Natural killer cell (primary cell): Measurements from ENCODE around the gene AFM. TPM values are rescaled to one million over a fixed set of nuclear protein-coding genes. Genes with fewer than 3 reads are reported as not detected.

Source experiments
- ATAC-seq, 3 donors: fragments of 150-1000 bp in 2 of 3; fragments of 200-7000 bp in 1 of 3; cut with Tn5 transposase; 1 replicate in 1 of 3; 2 replicates in 2 of 3; pipeline ENCODE4 v1.10.0; 2021; ENCODE audit warnings: mild to moderate bottlenecking in 2 of 3, moderate library complexity in 2 of 3
- DNase-seq, 2 donors: peaks; one replicate each; pipeline versions ENCODE4 v3.0.0 to v3.0.0-alpha.2; 2013 to 2021; ENCODE audit warnings: mixed read lengths in 1 of 2
- H3K27ac ChIP-seq: one replicate; pipeline ENCODE4 v1.5.1; 2013; ENCODE audit warnings: mild to moderate bottlenecking, low read length
- H3K27me3 ChIP-seq: one replicate; pipeline ENCODE4 v1.6.1; 2013; ENCODE audit warnings: low read length; ENCODE audit not compliant: control insufficient read depth, insufficient read depth
- H3K36me3 ChIP-seq: one replicate; pipeline ENCODE4 v1.6.1; 2013; ENCODE audit warnings: low read length; ENCODE audit not compliant: control insufficient read depth, insufficient read depth
- H3K4me1 ChIP-seq: one replicate; pipeline ENCODE4 v1.6.1; 2013; ENCODE audit warnings: low read length; ENCODE audit not compliant: control insufficient read depth, insufficient read depth
- H3K4me3 ChIP-seq: one replicate; pipeline ENCODE4 v1.5.1; 2013; ENCODE audit warnings: low read length
- H3K9me3 ChIP-seq: one replicate; pipeline ENCODE4 v1.6.1; 2013; ENCODE audit warnings: low read length; ENCODE audit not compliant: control insufficient read depth, insufficient read depth
- H3K27ac Mint-ChIP-seq, 2 donors: one replicate each; pipeline ENCODE4 v1.8.0; 2022; ENCODE audit warnings: mild to moderate bottlenecking in 2 of 2, mixed read lengths in 2 of 2, moderate library complexity in 1 of 2
- H3K27me3 Mint-ChIP-seq, 2 donors: one replicate each; pipeline ENCODE4 v1.8.0; 2022; ENCODE audit warnings: low read depth in 2 of 2, mixed read lengths in 2 of 2
- H3K36me3 Mint-ChIP-seq: one replicate; pipeline ENCODE4 v1.8.0; 2022; ENCODE audit warnings: mixed read lengths
- H3K4me1 Mint-ChIP-seq, 2 donors: one replicate each; pipeline ENCODE4 v1.8.0; 2022; ENCODE audit warnings: mixed read lengths in 2 of 2
- H3K4me3 Mint-ChIP-seq: one replicate; pipeline ENCODE4 v1.8.0; 2022; ENCODE audit warnings: mild to moderate bottlenecking, moderate library complexity, mixed read lengths
- H3K9me3 Mint-ChIP-seq, 2 donors: one replicate each; pipeline ENCODE4 v1.8.0; 2022; ENCODE audit warnings: mixed read lengths in 2 of 2
- CTCF ChIP-seq: fragments of 200-600 bp; IDR thresholded peaks from one replicate; pipeline ENCODE4 v1.8.0; 2022; ENCODE audit warnings: antibody characterized with exemption
- WGBS: methylation state at CpG from one replicate; pipeline ENCODE4 v1.1.7; 2013; ENCODE audit warnings: missing lambda C conversion rate; ENCODE audit not compliant: insufficient coverage; 5-methylcytosine and 5-hydroxymethylcytosine counted together
- intact Hi-C: fragments of 100-400 bp; cut with micrococcal nuclease; formaldehyde crosslinking; loops from one replicate; pipeline ENCODE4 v1.14.2; 2022
- total RNA-seq, 4 donors: library from RNA; stranded (reverse); fragments of 120-200 nt in 1 of 4; gene quantifications; one replicate each; pipeline versions ENCODE4 v1.2.3 to v1.2.4, GENCODE V29; 2013 to 2022

Gene AFM
- not detected for total RNA-seq
- total RNA-seq (2013): not detected

- ATAC-seq: no peak
- H3K27me3 ChIP-seq: no peaks in the 10 kb centered on the region
- no peaks in the 10 kb centered on the region for H3K36me3 ChIP-seq
- Mint-ChIP-seq H3K27me3 (no peaks in the 10 kb centered on the region), H3K36me3 (no peaks in the 10 kb centered on the region), H3K4me1 (no peaks in the 10 kb centered on the region), H3K4me3 (no peak within 1 kb of the TSS), H3K27ac (no peak within 1 kb of the TSS), H3K9me3 (peaks cover 3 to 6% of the 10 kb centered on the region in 2 donors)
- no peaks in the 10 kb centered on the region for H3K4me1 ChIP-seq
- peaks cover 3% of the 10 kb centered on the region for H3K9me3 ChIP-seq
- no peak for DNase-seq
- intact Hi-C loops: no loop called here
- 0% methylated on average over 1 of the region's 2 CpGs for WGBS
- TF ChIP-seq CTCF: no peak
- no peak within 1 kb of the TSS for H3K4me3 ChIP-seq
- H3K27ac ChIP-seq: no peak within 1 kb of the TSS
These were observed at the start of gene AFM for GRCh38 chr4:73481358-73481757. Gene AFM, plus strand, starts transcription at chr4:73481745. Its CDS starts 31 bp downstream, at chr4:73481776.

- Histone ChIP-seq H3K9me3 (no peaks in the 10 kb centered on the region), H3K4me1 (no peaks in the 10 kb centered on the region), H3K27me3 (no peaks in the 10 kb centered on the region), H3K27ac (no peak overlapping the region), H3K4me3 (no peak overlapping the region), H3K36me3 (no peaks in the 10 kb centered on the region)
- intact Hi-C loops: no loop called here
- H3K4me1 Mint-ChIP-seq: no peaks in the 10 kb centered on the region
- no peaks in the 10 kb centered on the region for H3K36me3 Mint-ChIP-seq
- no CpG with 5 or more reads among the region's 1 CpG for WGBS
- H3K27ac Mint-ChIP-seq: no peak overlapping the region
- no peaks in the 10 kb centered on the region for H3K27me3 Mint-ChIP-seq
- peaks cover under 1 to 1% of the 10 kb centered on the region in 2 donors for H3K9me3 Mint-ChIP-seq
- H3K4me3 Mint-ChIP-seq: no peak overlapping the region
- DNase-seq: no peak
- ATAC-seq: no peak
- no peak for TF ChIP-seq CTCF
These were observed 49.8 kb upstream of the AFM start for GRCh38 chr4:73431813-73432168.

GRCh38 chr4:73432169-73433000, 49.2 kb upstream of the AFM start:
- ATAC-seq: peak in 1 of 3 donors; percentile 59
- no peak for DNase-seq
- H3K9me3 ChIP-seq: no peaks in the 10 kb centered on the region
- WGBS: 85% methylated on average over 5 of the region's 5 CpGs
- H3K4me3 ChIP-seq: no peak overlapping the region
- no peak overlapping the region for H3K27ac Mint-ChIP-seq
- no peaks in the 10 kb centered on the region for H3K4me1 ChIP-seq
- H3K27me3 ChIP-seq: no peaks in the 10 kb centered on the region
- TF ChIP-seq CTCF: no peak
- no peaks in the 10 kb centered on the region for H3K36me3 ChIP-seq
- no peak overlapping the region for H3K4me3 Mint-ChIP-seq
- H3K27ac ChIP-seq: no peak overlapping the region
- no peaks in the 10 kb centered on the region for H3K36me3 Mint-ChIP-seq
- intact Hi-C loops: no loop called here
- no peaks in the 10 kb centered on the region for H3K27me3 Mint-ChIP-seq
- no peaks in the 10 kb centered on the region for H3K4me1 Mint-ChIP-seq
- H3K9me3 Mint-ChIP-seq: no peaks in the 10 kb centered on the region

GRCh38 chr4:73433140-73433539, 48.4 kb upstream of the AFM start:
- Mint-ChIP-seq H3K27me3 (no peaks in the 10 kb centered on the region), H3K36me3 (no peaks in the 10 kb centered on the region), H3K9me3 (no peaks in the 10 kb centered on the region), H3K27ac (no peak overlapping the region), H3K4me3 (no peak overlapping the region), H3K4me1 (no peaks in the 10 kb centered on the region)
- no peak overlapping the region for H3K27ac ChIP-seq
- peak in 1 of 3 donors; percentile 58 for ATAC-seq
- intact Hi-C loops: no loop called here
- no peaks in the 10 kb centered on the region for H3K36me3 ChIP-seq
- no peak overlapping the region for H3K4me3 ChIP-seq
- H3K9me3 ChIP-seq: no peaks in the 10 kb centered on the region
- 63% methylated on average over 1 of the region's 2 CpGs for WGBS
- H3K4me1 ChIP-seq: no peaks in the 10 kb centered on the region
- no peak for DNase-seq
- no peak for TF ChIP-seq CTCF
- no peaks in the 10 kb centered on the region for H3K27me3 ChIP-seq
